AG09309 (cell line): ENCODE results near the gene IGSF9B.

Experiments used
- DNase-seq: peaks from one replicate; pipeline ENCODE4 v3.0.0-alpha.2; 2010; ENCODE audit warnings: low read depth
- H3K4me3 ChIP-seq: 2 replicates; pipeline ENCODE4 v1.5.1; 2011; ENCODE audit warnings: mild to moderate bottlenecking, low read depth, low read length, moderate library complexity; ENCODE audit not compliant: control insufficient read depth
- TF ChIP-seq, protein P1 (sequence below): IDR thresholded peaks from 2 replicates; pipeline ENCODE4 v1.5.1; 2011; ENCODE audit warnings: mild to moderate bottlenecking, low read depth, low read length, inconsistent platforms; ENCODE audit not compliant: insufficient read depth, control insufficient read depth; ENCODE audit errors: missing control alignments

IGSF9B gene

DNA sequence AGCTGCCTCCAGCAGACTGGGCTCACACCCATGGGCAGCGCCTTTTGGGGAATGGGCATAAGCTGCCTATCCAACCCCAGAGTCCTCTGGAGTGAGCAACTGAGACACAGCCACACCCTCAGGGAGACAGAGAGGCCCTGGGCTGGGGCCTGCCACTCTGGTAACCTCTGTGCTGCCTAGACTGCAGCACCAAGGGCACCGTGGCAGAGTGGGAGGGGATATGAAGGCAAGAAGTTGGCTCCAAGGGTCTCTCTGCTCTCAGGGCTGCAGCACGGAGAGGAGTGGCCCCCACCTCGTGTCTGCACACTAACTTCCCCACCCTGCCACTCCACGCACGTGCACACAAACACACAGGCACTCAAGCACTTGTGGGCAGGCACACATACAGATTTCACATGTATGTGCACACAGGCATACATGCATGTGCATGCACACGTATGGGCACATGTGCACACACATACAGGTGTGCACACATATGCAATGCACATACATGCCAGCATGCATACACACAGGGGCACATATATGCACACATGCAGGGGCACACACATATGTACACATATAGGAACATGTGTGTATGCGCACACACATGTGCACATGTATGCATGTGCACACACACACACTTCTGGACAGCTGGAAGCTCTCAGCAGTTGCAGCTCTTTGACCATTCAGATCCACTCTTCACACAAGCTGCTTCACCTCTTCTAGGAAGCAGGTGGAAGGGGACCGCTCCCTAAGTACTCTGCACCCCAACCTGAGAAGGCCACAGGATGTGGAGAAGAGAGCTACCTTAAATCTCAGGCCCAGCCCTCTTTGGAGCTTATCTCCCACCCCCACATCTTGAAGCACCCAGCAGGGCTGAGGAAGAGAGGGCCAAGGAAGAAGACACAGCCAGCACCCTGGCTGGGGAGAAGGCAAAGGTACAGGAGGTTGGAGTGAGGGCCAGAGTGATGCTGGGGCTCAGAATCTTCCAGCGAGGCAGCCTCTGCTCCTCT is 4.3 kb downstream of the IGSF9B start:
- no peak for DNase-seq

GRCh38 chr11:133951327-133952198 is 5.2 kb downstream of the IGSF9B start:
- TF ChIP-seq, protein P1, sequence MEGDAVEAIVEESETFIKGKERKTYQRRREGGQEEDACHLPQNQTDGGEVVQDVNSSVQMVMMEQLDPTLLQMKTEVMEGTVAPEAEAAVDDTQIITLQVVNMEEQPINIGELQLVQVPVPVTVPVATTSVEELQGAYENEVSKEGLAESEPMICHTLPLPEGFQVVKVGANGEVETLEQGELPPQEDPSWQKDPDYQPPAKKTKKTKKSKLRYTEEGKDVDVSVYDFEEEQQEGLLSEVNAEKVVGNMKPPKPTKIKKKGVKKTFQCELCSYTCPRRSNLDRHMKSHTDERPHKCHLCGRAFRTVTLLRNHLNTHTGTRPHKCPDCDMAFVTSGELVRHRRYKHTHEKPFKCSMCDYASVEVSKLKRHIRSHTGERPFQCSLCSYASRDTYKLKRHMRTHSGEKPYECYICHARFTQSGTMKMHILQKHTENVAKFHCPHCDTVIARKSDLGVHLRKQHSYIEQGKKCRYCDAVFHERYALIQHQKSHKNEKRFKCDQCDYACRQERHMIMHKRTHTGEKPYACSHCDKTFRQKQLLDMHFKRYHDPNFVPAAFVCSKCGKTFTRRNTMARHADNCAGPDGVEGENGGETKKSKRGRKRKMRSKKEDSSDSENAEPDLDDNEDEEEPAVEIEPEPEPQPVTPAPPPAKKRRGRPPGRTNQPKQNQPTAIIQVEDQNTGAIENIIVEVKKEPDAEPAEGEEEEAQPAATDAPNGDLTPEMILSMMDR = no peak
- H3K4me3 ChIP-seq = no peak overlapping the region
- DNase-seq = no peak

More for the DNA sequence above, 4.3 kb downstream of the IGSF9B start:
- H3K4me3 ChIP-seq = no peak overlapping the region
- TF ChIP-seq, protein P1 = no peak

- no peak overlapping the region for H3K4me3 ChIP-seq
- TF ChIP-seq, protein P1 = no peak
- no peak for DNase-seq
Measured at GRCh38 chr11:133950874-133951326, 5.9 kb downstream of the IGSF9B start.

GRCh38 chr11:133950421-133950820 is 6.3 kb downstream of the IGSF9B start:
- no peak overlapping the region for H3K4me3 ChIP-seq
- no peak for DNase-seq
- TF ChIP-seq, protein P1 = no peak

- TF ChIP-seq, protein P1 = no peak
- DNase-seq = no peak
- H3K4me3 ChIP-seq = no peak overlapping the region
Measured at GRCh38 chr11:133949129-133949528, 7.6 kb downstream of the IGSF9B start.

DNA sequence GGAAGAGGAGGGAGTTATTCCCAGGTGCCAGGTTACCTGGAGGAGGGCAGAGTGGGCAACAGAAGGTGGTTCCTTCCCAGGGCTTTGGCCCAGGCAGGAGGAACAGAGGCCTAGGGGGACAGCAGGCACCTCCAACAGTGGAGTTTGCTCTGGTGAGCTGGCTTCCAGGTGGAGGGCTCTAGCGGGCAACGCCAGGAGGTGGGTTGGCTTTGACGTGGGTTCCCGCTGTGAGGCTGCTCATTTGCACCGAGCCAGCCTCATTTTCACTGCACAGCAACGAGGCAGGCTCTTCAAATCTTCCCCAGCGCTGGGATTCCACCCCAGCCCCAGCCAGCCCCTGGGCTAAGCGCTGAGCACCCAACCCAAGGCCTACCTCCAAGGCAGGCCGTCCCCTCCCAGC is 8.1 kb downstream of the IGSF9B start:
- TF ChIP-seq, protein P1 = no peak
- H3K4me3 ChIP-seq = no peak overlapping the region
- DNase-seq = no peak
